Stimulated activated CD4-positive, alpha-beta T cell treated with anti-CD3 and anti-CD28 coated beads, Interleukin-1b, Interleukin-23, amount 100 ng/mL, for 4 hours (primary cell): ENCODE measurements around the gene PRKCB.
A peak's percentile ranks its signal among the peaks of the same experiment; 100 is the strongest.
"Not testable (repeated sequence)": the region's sequence is repeated elsewhere in the genome, so short reads cannot be mapped to it uniquely, and the experiment has no call there.

ENCODE experiments used
- DNase-seq, 2 donors: peaks; one replicate each; pipeline ENCODE4 v3.0.0-alpha.2; 2020; ENCODE audit warnings: low read depth in 2 of 2

PRKCB gene

DNA sequence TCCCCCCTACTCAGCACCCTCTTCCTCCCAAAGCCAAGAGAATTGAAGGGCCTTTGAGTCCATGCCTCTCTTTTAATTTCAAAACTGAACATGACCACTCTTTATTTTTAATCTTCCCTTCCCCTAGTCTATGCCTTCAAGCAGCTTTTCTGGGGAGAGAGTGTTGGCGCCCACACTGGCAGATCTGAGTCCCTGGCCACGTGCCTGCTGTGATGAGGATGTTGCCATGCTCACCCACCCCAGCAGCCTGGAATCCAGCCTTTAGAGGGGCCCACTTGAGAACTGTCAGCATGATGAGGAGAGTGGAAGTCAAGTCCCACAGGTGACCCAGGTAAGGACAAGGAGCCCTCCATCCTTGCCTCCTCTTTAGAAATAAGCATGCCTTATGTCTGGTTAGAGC lies 400.0 kb downstream of the PRKCB start:
- DNase-seq = no peak

- DNase-seq = not testable (repeated sequence)
Observed at GRCh38 chr16:24238846-24239245, 403.1 kb downstream of the PRKCB start.

DNA sequence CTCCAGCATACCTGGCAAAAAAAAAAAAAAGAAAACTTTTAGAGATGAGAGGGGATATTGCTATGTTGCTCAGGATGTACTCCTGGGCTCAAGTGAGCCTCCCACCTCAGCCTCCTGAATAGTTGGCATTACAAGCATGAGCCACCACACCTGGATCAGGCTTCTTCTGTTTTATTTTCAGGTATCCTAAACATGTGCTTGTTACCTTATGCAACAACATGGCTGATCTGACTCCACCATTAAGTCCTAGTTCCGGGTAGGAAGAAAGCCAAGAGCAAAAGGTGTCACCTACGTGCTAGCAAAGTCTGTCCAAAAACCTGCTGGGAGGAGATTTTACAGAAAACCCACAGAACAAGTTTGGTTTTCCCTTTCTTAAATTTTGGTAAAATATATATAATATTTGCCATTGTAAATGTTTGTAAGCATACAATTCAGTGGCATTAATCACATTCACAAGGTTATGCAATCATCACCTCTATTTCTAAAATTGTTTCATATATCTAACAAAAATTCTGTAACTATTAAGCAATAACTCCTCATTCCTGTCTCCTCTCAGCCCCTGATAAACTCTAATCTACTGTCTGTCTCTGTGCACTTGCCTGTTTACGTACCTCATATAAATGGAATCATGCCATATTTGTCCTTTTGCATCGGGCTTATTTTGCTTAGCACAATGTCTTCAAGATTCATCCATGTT lies 411.3 kb downstream of the PRKCB start:
- DNase-seq = no peak

DNA sequence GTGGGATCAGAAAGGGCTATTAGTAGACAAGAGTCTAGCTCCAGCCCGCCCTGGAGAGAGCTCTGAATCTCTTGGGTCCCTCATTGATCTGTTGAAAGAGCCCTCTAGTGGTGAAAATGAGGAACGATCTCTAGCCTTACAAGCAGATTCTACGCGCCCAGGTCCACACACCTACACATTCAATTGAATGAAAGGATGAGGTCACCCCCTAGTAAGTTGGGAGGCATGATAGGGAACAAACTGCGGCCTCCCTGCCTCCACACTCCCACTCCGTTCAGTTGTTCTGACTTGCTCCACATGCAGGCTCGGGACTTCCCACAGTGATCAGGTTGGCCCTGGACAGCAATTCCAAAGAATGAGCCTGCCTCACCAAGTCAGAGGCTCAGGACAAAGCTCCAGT lies 417.4 kb downstream of the PRKCB start:
- DNase-seq = peak; percentile 7 to 21

DNA sequence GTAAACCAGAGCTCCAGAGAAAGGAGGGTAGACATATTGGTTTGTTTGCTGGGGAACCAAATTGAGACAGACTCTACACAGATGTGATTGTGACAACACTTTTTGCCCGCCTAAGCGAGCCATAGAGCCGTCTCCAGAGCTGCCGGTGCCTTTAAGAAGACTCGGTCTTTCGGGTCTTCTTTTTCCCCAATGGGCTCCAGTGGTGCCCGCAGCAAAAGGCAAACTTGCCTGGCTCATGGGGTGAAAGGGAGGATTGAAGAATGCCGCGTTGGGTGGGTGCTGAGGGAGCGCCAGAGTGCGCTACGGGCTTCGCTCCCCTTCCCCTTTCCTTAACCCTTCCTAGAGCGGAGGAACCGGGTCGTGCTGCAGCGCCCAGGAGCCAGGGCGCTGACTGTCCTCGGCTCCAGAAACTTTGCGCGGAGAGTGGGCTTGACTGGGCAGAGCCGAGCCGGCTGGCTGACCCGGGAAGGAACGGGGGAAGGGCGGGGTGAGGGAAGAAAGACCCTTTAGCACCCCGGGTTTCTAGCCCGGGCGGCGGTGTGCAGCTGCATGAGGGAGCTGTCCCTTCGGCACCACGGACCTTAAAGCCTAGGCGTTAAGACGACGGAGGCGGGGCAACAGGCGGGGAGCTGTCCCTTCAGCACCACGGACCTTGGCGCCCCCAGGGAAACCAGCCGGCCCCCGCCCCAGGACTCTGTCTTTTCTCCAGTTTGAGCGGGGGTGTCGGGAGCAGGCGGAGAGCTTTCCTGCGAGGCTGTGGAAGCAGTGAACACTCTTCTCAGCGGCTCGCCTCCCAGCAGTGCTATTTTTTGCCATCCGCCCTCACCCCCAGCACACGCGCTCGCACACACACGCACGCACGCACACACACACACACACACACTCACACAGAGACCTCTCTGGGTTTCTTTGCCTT lies 419.9 kb downstream of the PRKCB start, which contains the start of gene CACNG3:
CACNG3 (plus strand) TSS at position 880 of the 916 bp plus-strand sequence. CDS start 420 bp downstream, outside the sequence.
- peak in 1 of 2 donors; percentile 19 for DNase-seq

DNA sequence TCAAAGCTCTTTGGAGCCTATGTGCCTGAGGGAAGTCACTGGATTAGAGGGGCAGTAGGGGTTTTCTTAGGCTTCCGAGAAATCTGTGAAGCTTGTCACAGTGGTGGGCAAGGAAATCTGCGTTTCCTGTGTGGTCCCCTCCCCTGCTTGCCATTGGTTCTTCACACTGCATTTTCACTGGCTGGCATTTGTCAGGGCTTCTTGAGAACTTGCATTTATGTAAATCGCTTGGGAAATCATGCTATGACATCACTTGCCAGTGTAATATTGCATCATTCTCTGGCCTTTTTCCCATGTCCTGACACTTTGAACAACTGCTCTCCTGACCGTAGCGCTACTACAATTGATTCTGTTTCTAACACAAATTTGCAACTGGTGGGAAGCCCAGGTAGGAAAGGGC lies 422.2 kb downstream of the PRKCB start:
- no peak for DNase-seq

- DNase-seq = no peak
Observed at GRCh38 chr16:24258791-24259190, 423.0 kb downstream of the PRKCB start.

DNA sequence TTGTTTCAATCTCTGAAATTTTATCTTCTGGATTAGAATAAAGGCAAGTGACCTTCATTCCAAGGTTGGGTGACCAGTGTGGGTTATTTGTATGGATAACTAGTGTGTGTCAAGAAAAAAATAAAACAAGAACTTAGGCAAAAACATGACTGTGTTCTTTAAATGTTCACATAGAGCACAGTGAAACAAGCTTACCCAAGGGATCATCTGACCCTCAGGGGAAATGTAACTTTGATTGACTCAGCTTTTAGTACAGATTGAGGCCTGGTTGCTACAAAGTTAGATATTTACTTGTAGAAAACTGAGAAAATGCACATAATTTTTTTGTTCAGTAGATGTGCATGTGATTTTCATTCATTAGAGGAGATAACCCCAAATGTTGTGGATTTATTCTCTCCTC lies 427.0 kb downstream of the PRKCB start:
- DNase-seq = no peak
